ENCODE results near the gene CRIP2.

The CRIP2 gene

GRCh38 chr14:105490267-105490571 lies 15.6 kb downstream of the CRIP2 start:
- Histone ChIP-seq H3K4me1 (ENCODE audit: insufficient read depth, low read length) (peaks cover 45% of the 10 kb centered on the region), H3K36me3 (ENCODE audit: insufficient read depth, low read length) (peaks cover 27% of the 10 kb centered on the region), H4K20me1 (ENCODE audit: insufficient read depth, low read length) (peaks cover 30% of the 10 kb centered on the region), H3K27me3 (ENCODE audit: insufficient read depth, low read length, poor library complexity) (no peaks in the 10 kb centered on the region), H3K9me3 (ENCODE audit: insufficient read depth, low read length, severe bottlenecking) (no peaks in the 10 kb centered on the region), H3K27ac (ENCODE audit: low read length) (peak overlapping the region; percentile 84), H2AFZ (ENCODE audit: low read depth, low read length) (peak overlapping the region; percentile 77), H3K79me2 (ENCODE audit: insufficient read depth, low read length) (peaks cover 13% of the 10 kb centered on the region), H3K9ac (ENCODE audit: low read depth, low read length) (peak overlapping the region; percentile 91), H3K4me3 (ENCODE audit: low read depth in 1 of 2, low read length in 2 of 2) (peak overlapping the region; percentile 35 to 68; a peak in 3 of 4 replicates), H3K4me2 (ENCODE audit: insufficient read depth, low read length) (peak overlapping the region; percentile 82)
- DNase-seq (no peak), ATAC-seq (ENCODE audit: insufficient read depth, low read depth) (no peak)
- no peak for TF ChIP-seq CTCF (IDR thresholded peaks at IDR 0.05; ENCODE audit: borderline replicate concordance, extremely low read depth, low read length, poor library complexity, severe bottlenecking)
- no peak for TF ChIP-seq EZH2 (IDR thresholded peaks at IDR 0.05; ENCODE audit: borderline replicate concordance, low read depth, low read length, severe bottlenecking)

- Histone ChIP-seq H3K4me3 (ENCODE audit: low read depth in 1 of 2, low read length in 2 of 2) (peak within 1 kb of the TSS; percentile 66 to 77; a peak in 3 of 4 replicates), H3K36me3 (ENCODE audit: insufficient read depth, low read length) (peaks cover 27% of the 10 kb centered on the region), H2AFZ (ENCODE audit: low read depth, low read length) (peak within 1 kb of the TSS; percentile 77), H4K20me1 (ENCODE audit: insufficient read depth, low read length) (peaks cover 36% of the 10 kb centered on the region), H3K9me3 (ENCODE audit: insufficient read depth, low read length, severe bottlenecking) (no peaks in the 10 kb centered on the region), H3K27me3 (ENCODE audit: insufficient read depth, low read length, poor library complexity) (no peaks in the 10 kb centered on the region), H3K27ac (ENCODE audit: low read length) (peak within 1 kb of the TSS; percentile 84), H3K4me2 (ENCODE audit: insufficient read depth, low read length) (peak within 1 kb of the TSS; percentile 82), H3K79me2 (ENCODE audit: insufficient read depth, low read length) (peaks cover 13% of the 10 kb centered on the region), H3K9ac (ENCODE audit: low read depth, low read length) (peak within 1 kb of the TSS; percentile 94), H3K4me1 (ENCODE audit: insufficient read depth, low read length) (peaks cover 45% of the 10 kb centered on the region)
- TF ChIP-seq EZH2 (IDR thresholded peaks at IDR 0.05; ENCODE audit: borderline replicate concordance, low read depth, low read length, severe bottlenecking): peak; percentile 29
- peak; percentile 94 for TF ChIP-seq CTCF (IDR thresholded peaks at IDR 0.05; ENCODE audit: borderline replicate concordance, extremely low read depth, low read length, poor library complexity, severe bottlenecking)
- peak; percentile 80 for ATAC-seq (ENCODE audit: insufficient read depth, low read depth)
- peak; percentile 100 for DNase-seq
Observed at GRCh38 chr14:105490572-105491365, 16.1 kb downstream of the CRIP2 start, which contains the start of gene TEDC1. Gene TEDC1 (plus strand): TSS chr14:105491246. CDS start chr14:105491376, 130 bp downstream.

GRCh38 chr14:105491366-105491973 lies 16.8 kb downstream of the CRIP2 start:
- Histone ChIP-seq H3K27me3 (ENCODE audit: insufficient read depth, low read length, poor library complexity) (no peaks in the 10 kb centered on the region), H3K27ac (ENCODE audit: low read length) (peak overlapping the region; percentile 83), H3K4me3 (ENCODE audit: low read depth in 1 of 2, low read length in 2 of 2) (peak overlapping the region; percentile 66 to 77; a peak in 3 of 4 replicates), H3K79me2 (ENCODE audit: insufficient read depth, low read length) (peaks cover 13% of the 10 kb centered on the region), H2AFZ (ENCODE audit: low read depth, low read length) (peak overlapping the region; percentile 76), H3K36me3 (ENCODE audit: insufficient read depth, low read length) (peaks cover 27% of the 10 kb centered on the region), H3K9me3 (ENCODE audit: insufficient read depth, low read length, severe bottlenecking) (no peaks in the 10 kb centered on the region), H3K4me2 (ENCODE audit: insufficient read depth, low read length) (peak overlapping the region; percentile 67), H3K9ac (ENCODE audit: low read depth, low read length) (peak overlapping the region; percentile 94), H3K4me1 (ENCODE audit: insufficient read depth, low read length) (peaks cover 45% of the 10 kb centered on the region), H4K20me1 (ENCODE audit: insufficient read depth, low read length) (peaks cover 41% of the 10 kb centered on the region)
- DNase-seq (peak; percentile 87), ATAC-seq (ENCODE audit: insufficient read depth, low read depth) (peak; percentile 8)
- TF ChIP-seq CTCF (IDR thresholded peaks at IDR 0.05; ENCODE audit: borderline replicate concordance, extremely low read depth, low read length, poor library complexity, severe bottlenecking) (no peak), EZH2 (IDR thresholded peaks at IDR 0.05; ENCODE audit: borderline replicate concordance, low read depth, low read length, severe bottlenecking) (no peak)
